K562 (cell line): ENCODE results near the gene ATP9B.

ENCODE experiments used
- CTCF ChIP-seq, 3 experiments: IDR thresholded peaks in 2 of 3; conservative IDR thresholded peaks in 1 of 3; 2 replicates each; pipeline ENCODE4 v1.5.1; 2011 to 2012; ENCODE audit warnings: low read length in 3 of 3, mild to moderate bottlenecking in 3 of 3, control low read depth in 2 of 3, improper control_type of control experiment in 1 of 3, inconsistent platforms in 1 of 3, low read depth in 1 of 3, mixed read lengths in 1 of 3, moderate library complexity in 1 of 3; ENCODE audit not compliant: insufficient read depth in 2 of 3
- HOMEZ ChIP-seq: fragments of 250-450 bp; sonication (Bioruptor Pico); IDR thresholded peaks from 2 replicates; pipeline ENCODE4 v1.4.0; 2020; ENCODE audit warnings: mild to moderate bottlenecking, moderate library complexity
- MAX ChIP-seq: sonication (generic); formaldehyde crosslinking; IDR thresholded peaks from 2 replicates; pipeline ENCODE4 v1.9.0; 2022; ENCODE audit warnings: mild to moderate bottlenecking, missing genetic modification reagents
- MXI1 ChIP-seq: IDR thresholded peaks from 2 replicates; pipeline ENCODE4 v1.6.1; 2011; ENCODE audit warnings: low read depth, mild to moderate bottlenecking, improper control_type of control experiment, low read length
- TCF3 ChIP-seq: sonication (generic); formaldehyde crosslinking; IDR thresholded peaks from 2 replicates; pipeline ENCODE4 v1.4.0; 2020; ENCODE audit warnings: mild to moderate bottlenecking, missing genetic modification reagents
- USF2 ChIP-seq: sonication (generic); formaldehyde crosslinking; IDR thresholded peaks from 2 replicates; pipeline ENCODE4 v1.5.0; 2020; ENCODE audit warnings: missing genetic modification reagents
- ZNF449 ChIP-seq: fragments of 250-450 bp; sonication (Bioruptor Pico); IDR thresholded peaks from 2 replicates; pipeline ENCODE4 v1.8.0; 2022; ENCODE audit warnings: moderate library complexity, mild to moderate bottlenecking, inconsistent platforms
- ZNF639 ChIP-seq, 2 experiments: fragments of 200-800 bp in 1 of 2; sonication (Bioruptor generic) in 1 of 2; sonication (generic) in 1 of 2; formaldehyde crosslinking in 1 of 2; IDR thresholded peaks in 1 of 2; conservative IDR thresholded peaks in 1 of 2; 2 replicates each; pipeline versions ENCODE4 v1.5.0 to v1.6.1; 2016 to 2020; ENCODE audit warnings: missing compliant biosample characterization in 1 of 2, missing genetic modification characterization in 1 of 2, missing genetic modification reagents in 1 of 2

- TF ChIP-seq ZNF449 (CRISPR knock-in tag) (no peak), ZNF639 (CRISPR knock-in tag; conservative IDR thresholded peaks at IDR 0.05 in 1 of 2, IDR thresholded peaks at IDR 0.05 in 1 of 2) (no peak), HOMEZ (CRISPR knock-in tag) (no peak), CTCF (IDR thresholded peaks at IDR 0.05 in 2 of 3, conservative IDR thresholded peaks at IDR 0.05 in 1 of 3; ENCODE audit: insufficient read depth in 2 of 3, low read depth in 1 of 3, low read length in 3 of 3) (no peak), USF2 (CRISPR knock-in tag) (no peak), MXI1 (no peak), MAX (CRISPR knock-in tag) (no peak), TCF3 (CRISPR knock-in tag) (no peak)
These were observed 352.2 kb downstream of the ATP9B start for GRCh38 chr18:79421275-79421857.
